K562 (cell line): ENCODE results near the gene UQCRC2.
"Not testable (repeated sequence)": the region's sequence is repeated elsewhere in the genome, so short reads cannot be mapped to it uniquely, and the experiment has no call there.

Experiments
- CTCF ChIP-seq, 3 experiments: IDR thresholded peaks in 2 of 3; conservative IDR thresholded peaks in 1 of 3; 2 replicates each; pipeline ENCODE4 v1.5.1; 2011 to 2012; ENCODE audit warnings: low read length in 3 of 3, mild to moderate bottlenecking in 3 of 3, control low read depth in 2 of 3, improper control_type of control experiment in 1 of 3, inconsistent platforms in 1 of 3, low read depth in 1 of 3, mixed read lengths in 1 of 3, moderate library complexity in 1 of 3; ENCODE audit not compliant: insufficient read depth in 2 of 3
- HNRNPUL1 ChIP-seq: fragments of 200-400 bp; formaldehyde crosslinking; IDR thresholded peaks from 2 replicates; pipeline ENCODE4 v1.6.1; 2017; ENCODE audit warnings: low read length
- ID3 ChIP-seq, 2 experiments: fragments of 250-450 bp in 1 of 2; fragments of 450-650 bp in 1 of 2; sonication (Bioruptor Pico) in 1 of 2; IDR thresholded peaks; 2 replicates each; pipeline versions ENCODE4 v1.6.1 to v1.8.0; 2016 to 2021; ENCODE audit warnings: mild to moderate bottlenecking in 2 of 2, moderate library complexity in 2 of 2, missing compliant biosample characterization in 1 of 2, missing genetic modification characterization in 1 of 2
- POLR2A ChIP-seq: fragments of 450-650 bp; conservative IDR thresholded peaks from 2 replicates; pipeline ENCODE4 v1.6.1; 2016
- TARDBP ChIP-seq: fragments of 450-650 bp; IDR thresholded peaks from 2 replicates; pipeline ENCODE4 v1.6.1; 2016
- ZFP36 ChIP-seq: fragments of 150-350 bp; IDR thresholded peaks from 2 replicates; pipeline ENCODE4 v1.6.1; 2018; ENCODE audit warnings: low read length, low read depth; ENCODE audit not compliant: partially characterized antibody
- ZNF274 ChIP-seq: IDR thresholded peaks from 2 replicates; pipeline ENCODE4 v1.6.1; 2011; ENCODE audit warnings: low read depth, mild to moderate bottlenecking, low read length, moderate library complexity, borderline replicate concordance
- ZNF280B ChIP-seq: fragments of 250-450 bp; sonication (Bioruptor Pico); IDR thresholded peaks from 2 replicates; pipeline ENCODE4 v1.5.1; 2021; ENCODE audit warnings: mild to moderate bottlenecking
- TF ChIP-seq, protein P1 (sequence below): fragments of 450-650 bp; IDR thresholded peaks from 2 replicates; pipeline ENCODE4 v1.7.0; 2016; ENCODE audit warnings: borderline replicate concordance

DNA sequence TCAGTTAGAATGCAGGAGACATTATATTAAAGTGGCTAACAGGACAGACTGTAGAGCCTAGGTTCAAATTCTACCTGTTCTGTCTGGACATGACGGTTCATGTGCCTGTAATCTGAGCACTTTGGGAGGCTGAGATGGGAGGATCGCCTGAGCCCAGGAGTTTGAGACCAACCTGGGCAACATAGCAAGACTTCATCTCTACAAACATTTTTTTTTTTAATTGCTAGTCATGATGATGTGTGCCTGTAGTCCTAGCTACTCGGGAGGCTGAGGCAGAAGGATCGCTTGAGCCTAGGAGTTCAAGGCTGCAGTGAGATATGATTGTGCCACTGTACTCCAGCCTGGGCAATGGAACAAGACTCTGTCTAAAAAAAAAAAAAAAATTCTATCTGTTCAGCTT is 71.6 kb downstream of the UQCRC2 start:
- not testable (repeated sequence) for TF ChIP-seq CTCF (IDR thresholded peaks at IDR 0.05 in 2 of 3, conservative IDR thresholded peaks at IDR 0.05 in 1 of 3; ENCODE audit: insufficient read depth in 2 of 3, low read depth in 1 of 3, low read length in 3 of 3); ZNF280B (CRISPR knock-in tag); HNRNPUL1; ZNF274; ID3 (CRISPR knock-in tag; IDR thresholded peaks at IDR 0.05); ID3 (tag; IDR thresholded peaks at IDR 0.05); POLR2A; TARDBP; ZFP36
- TF ChIP-seq, protein P1, sequence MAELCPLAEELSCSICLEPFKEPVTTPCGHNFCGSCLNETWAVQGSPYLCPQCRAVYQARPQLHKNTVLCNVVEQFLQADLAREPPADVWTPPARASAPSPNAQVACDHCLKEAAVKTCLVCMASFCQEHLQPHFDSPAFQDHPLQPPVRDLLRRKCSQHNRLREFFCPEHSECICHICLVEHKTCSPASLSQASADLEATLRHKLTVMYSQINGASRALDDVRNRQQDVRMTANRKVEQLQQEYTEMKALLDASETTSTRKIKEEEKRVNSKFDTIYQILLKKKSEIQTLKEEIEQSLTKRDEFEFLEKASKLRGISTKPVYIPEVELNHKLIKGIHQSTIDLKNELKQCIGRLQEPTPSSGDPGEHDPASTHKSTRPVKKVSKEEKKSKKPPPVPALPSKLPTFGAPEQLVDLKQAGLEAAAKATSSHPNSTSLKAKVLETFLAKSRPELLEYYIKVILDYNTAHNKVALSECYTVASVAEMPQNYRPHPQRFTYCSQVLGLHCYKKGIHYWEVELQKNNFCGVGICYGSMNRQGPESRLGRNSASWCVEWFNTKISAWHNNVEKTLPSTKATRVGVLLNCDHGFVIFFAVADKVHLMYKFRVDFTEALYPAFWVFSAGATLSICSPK: not testable (repeated sequence)
